GM12878 (cell line): ENCODE measurements around the gene PPFIBP1. TPM values are rescaled to one million over a fixed set of nuclear protein-coding genes. Genes with fewer than 3 reads are reported as not detected.

Source experiments
- ATAC-seq: fragments of 200-7000 bp; cut with Tn5 transposase; 3 replicates; pipeline ENCODE4 v1.9.1; 2020; ENCODE audit warnings: mild to moderate bottlenecking, moderate library complexity
- BruUV-seq: library from RNA; stranded (reverse); fragments of 400-500 nt; replicated peaks from 2 replicates; lab custom pipeline; 2021; lab: Mats Ljungman, UMichigan
- CTCF ChIA-PET: fragments of 300-600 bp; sonication (Branson Sonifier 250); formaldehyde crosslinking; extraction: SDS; loops from one replicate; lab custom pipeline; 2021; ENCODE audit warnings: inconsistent platforms; lab: Yijun Ruan, JAX
- POLR2A ChIA-PET: fragments of 350-600 bp; formaldehyde crosslinking; extraction: SDS; loops from one replicate; lab custom pipeline; 2021; ENCODE audit warnings: inconsistent platforms; lab: Charles Lee
- RAD21 ChIA-PET: fragments of 300-600 bp; sonication (Branson Sonifier 250); formaldehyde crosslinking; loops from one replicate; lab custom pipeline; 2023; ENCODE audit warnings: antibody characterized with exemption; ENCODE audit not compliant: unreplicated experiment; lab: Charles Lee
- SMC1A ChIA-PET: fragments of 300-600 bp; sonication (Branson Sonifier 250); formaldehyde crosslinking; loops from one replicate; lab custom pipeline; 2023; ENCODE audit not compliant: unreplicated experiment, uncharacterized antibody; lab: Charles Lee
- DNase-seq: peaks from one replicate; pipeline ENCODE4 v3.0.0-alpha.2; 2011; ENCODE audit warnings: low read depth, low spot score
- FAIRE-seq: peaks from 3 replicates; lab custom pipeline; 2011; peaks lifted over from hg19 to GRCh38; lab: Jason Lieb, UNC
- H2AFZ ChIP-seq: 2 replicates; pipeline ENCODE4 v1.6.0; 2011; ENCODE audit warnings: low read depth, low read length, control low read depth; ENCODE audit not compliant: control insufficient read depth
- H3K27ac ChIP-seq: 2 replicates; pipeline ENCODE4 v1.5.1; 2011; ENCODE audit warnings: control low read depth; ENCODE audit not compliant: control insufficient read depth, insufficient read depth
- H3K27me3 ChIP-seq, 2 experiments: replicated peaks in 1 of 2; 2 replicates each; pipeline versions ENCODE4 v1.6.0 to v1.6.1; 2011; ENCODE audit warnings: low read length in 1 of 2; ENCODE audit not compliant: control insufficient read depth in 2 of 2, insufficient read depth in 2 of 2
- H3K36me3 ChIP-seq, 2 experiments: 2 replicates each; pipeline ENCODE4 v1.5.1; 2011; ENCODE audit warnings: low read length in 1 of 2; ENCODE audit not compliant: control insufficient read depth in 2 of 2, insufficient read depth in 2 of 2
- H3K4me1 ChIP-seq: 2 replicates; pipeline ENCODE4 v1.6.1; 2011; ENCODE audit warnings: mild to moderate bottlenecking, low read length, moderate library complexity, mixed read lengths; ENCODE audit not compliant: control insufficient read depth, insufficient read depth
- H3K4me2 ChIP-seq: 2 replicates; pipeline ENCODE4 v1.6.0; 2011; ENCODE audit warnings: control low read depth; ENCODE audit not compliant: control insufficient read depth, insufficient read depth
- H3K4me3 ChIP-seq: fragments of 200-600 bp; sonication (generic); 2 replicates; pipeline ENCODE4 v1.5.1; 2016
- H3K79me2 ChIP-seq: 2 replicates; pipeline ENCODE4 v1.6.0; 2011; ENCODE audit warnings: low read length; ENCODE audit not compliant: control insufficient read depth, insufficient read depth
- H3K9ac ChIP-seq: 2 replicates; pipeline ENCODE4 v1.8.0; 2011; ENCODE audit warnings: low read length, control low read depth, mixed read lengths; ENCODE audit not compliant: control insufficient read depth, insufficient read depth
- H3K9me3 ChIP-seq: replicated peaks from 3 replicates; pipeline ENCODE4 v1.5.1; 2011; ENCODE audit warnings: mild to moderate bottlenecking, low read length; ENCODE audit not compliant: control insufficient read depth, insufficient read depth
- H4K20me1 ChIP-seq: 2 replicates; pipeline ENCODE4 v1.6.0; 2011; ENCODE audit not compliant: control insufficient read depth, insufficient read depth
- CHD4 ChIP-seq: fragments of 200-600 bp; sonication (generic); IDR thresholded peaks from 2 replicates; pipeline ENCODE4 v1.6.1; 2016; ENCODE audit warnings: mild to moderate bottlenecking
- E2F8 ChIP-seq: fragments of 450-650 bp; IDR thresholded peaks from 2 replicates; pipeline ENCODE4 v1.6.1; 2018; ENCODE audit warnings: mild to moderate bottlenecking, low read depth, moderate library complexity; ENCODE audit not compliant: partially characterized antibody
- HDAC6 ChIP-seq: fragments of 200-600 bp; sonication (generic); IDR thresholded peaks from one replicate; pipeline ENCODE4 v1.8.0; 2017; ENCODE audit warnings: antibody characterized with exemption; ENCODE audit not compliant: unreplicated experiment
- HDGF ChIP-seq: fragments of 450-650 bp; IDR thresholded peaks from 2 replicates; pipeline ENCODE4 v1.6.1; 2016; ENCODE audit warnings: antibody characterized with exemption
- IKZF1 ChIP-seq: fragments of 450-650 bp; conservative IDR thresholded peaks from 2 replicates; pipeline ENCODE4 v1.6.1; 2017; ENCODE audit warnings: antibody characterized with exemption, mild to moderate bottlenecking
- JUNB ChIP-seq: IDR thresholded peaks from 2 replicates; pipeline ENCODE4 v1.6.1; 2016; ENCODE audit warnings: antibody characterized with exemption, mild to moderate bottlenecking
- JUND ChIP-seq: IDR thresholded peaks from 2 replicates; pipeline ENCODE4 v1.6.1; 2012; ENCODE audit warnings: low read depth, mild to moderate bottlenecking, low read length, improper control_type of control experiment, moderate library complexity
- MEF2B ChIP-seq: fragments of 450-650 bp; IDR thresholded peaks from 2 replicates; pipeline ENCODE4 v1.6.1; 2018; ENCODE audit warnings: mild to moderate bottlenecking, moderate library complexity; ENCODE audit not compliant: partially characterized antibody, poor library complexity, severe bottlenecking
- MYC ChIP-seq: IDR thresholded peaks from 2 replicates; pipeline ENCODE4 v1.6.1; 2011; ENCODE audit warnings: mild to moderate bottlenecking, low read length, moderate library complexity, inconsistent platforms; ENCODE audit not compliant: insufficient read depth, insufficient replicate concordance, insufficient read length, severe bottlenecking
- NFIC ChIP-seq: IDR thresholded peaks from 2 replicates; pipeline ENCODE4 v1.6.1; 2012; ENCODE audit warnings: low read depth, mild to moderate bottlenecking, inconsistent platforms, low read length, moderate library complexity
- POLR2AphosphoS2 ChIP-seq: IDR thresholded peaks from 2 replicates; pipeline ENCODE4 v1.6.1; 2011; ENCODE audit warnings: low read depth, mild to moderate bottlenecking, low read length, improper control_type of control experiment, moderate library complexity
- TARDBP ChIP-seq: IDR thresholded peaks from 2 replicates; pipeline ENCODE4 v1.6.1; 2016; ENCODE audit warnings: borderline replicate concordance
- TCF3 ChIP-seq: IDR thresholded peaks from 2 replicates; pipeline ENCODE4 v1.6.1; 2012; ENCODE audit warnings: low read depth, mild to moderate bottlenecking, low read length, borderline replicate concordance; ENCODE audit not compliant: insufficient read depth
- ZBTB4 ChIP-seq: fragments of 450-650 bp; formaldehyde crosslinking; IDR thresholded peaks from 2 replicates; pipeline ENCODE4 v1.4.0; 2022; ENCODE audit warnings: mild to moderate bottlenecking, moderate library complexity
- WGBS: methylation state at CpG from one replicate; pipeline ENCODE4 v1.1.6; 2016; ENCODE audit warnings: low lambda C conversion rate; ENCODE audit not compliant: insufficient replicate concordance, insufficient coverage; ENCODE audit errors: missing lambda C conversion rate; 5-methylcytosine and 5-hydroxymethylcytosine counted together
- in situ Hi-C: fragments of 300-500 bp; cut with MboI; formaldehyde crosslinking; loops from 9 replicates; pipeline ENCODE4 v1.14.3; 2018; ENCODE audit warnings: mixed read lengths
- intact Hi-C: fragments of 100-400 bp; cut with micrococcal nuclease; formaldehyde crosslinking; loops from one replicate; pipeline ENCODE4 v1.14.2; 2022; ENCODE audit not compliant: unreplicated experiment
- polyA plus RNA-seq, 11 experiments: library from polyadenylated mRNA; depleted of rRNA in 4 of 11; unstranded in 6 of 11; stranded (reverse) in 5 of 11; fragments of >200 nt; fragmentation: Nextera tagmentation in 4 of 11; fragmentation: Illumina TruSeq in 1 of 11; extraction: Ambion mirVana in 4 of 11; extraction: Trizol in 1 of 11; gene quantifications; 1 replicate in 1 of 11; 2 replicates in 10 of 11; pipeline versions ENCODE4 v1.2.1 to v1.2.3, GENCODE V29; 2011 to 2016; ENCODE audit warnings: inconsistent platforms in 2 of 11, missing spikeins in 2 of 11, low read depth in 1 of 11
- total RNA-seq, 4 experiments: library from RNA; depleted of rRNA in 3 of 4; stranded (reverse); fragments of >200 nt in 3 of 4; fragmentation: Illumina TruSeq in 1 of 4; extraction: Trizol in 1 of 4; gene quantifications; 2 replicates each; pipeline versions ENCODE4 v1.2.1 to v1.2.3, GENCODE V29; 2013 to 2021

Gene PPFIBP1
- total and polyA plus RNA-seq, 10 of the 15 experiments (the other 5 are each of a cell fraction or from before 2014, with no cell fraction given) = 0.47 to 7.8 (median 3.6) TPM

- TF ChIP-seq HDAC6 (no peak), MEF2B (no peak), NFIC (no peak), CHD4 (no peak)
These were observed 36.1 kb downstream of the PPFIBP1 start (continued) for GRCh38 chr12:27560126-27560525.

GRCh38 chr12:27561535-27562350 is 37.7 kb downstream of the PPFIBP1 start:
- no TSS peak for BruUV-seq
- DNase-seq (no peak), ATAC-seq (peak; percentile 30; the same call in 1 of the 3 replicates), FAIRE-seq (peak; percentile 78)
- ChIA-PET SMC1A (interaction anchor here (0.6 to 0.8 kb wide), 2 partner anchors 9 to 125 kb away, joined by 3 to 4 read pairs; no protein-coding TSS in a partner anchor), CTCF (interaction anchor here (1.2 to 1.3 kb wide), 2 partner anchors 14 to 53 kb away, joined by 3 to 5 read pairs; no protein-coding TSS in a partner anchor), POLR2A (no interaction called here), RAD21 (no interaction called here)
- no peaks in the 10 kb centered on the region for H3K9me3 ChIP-seq
- no peak overlapping the region for H2AFZ ChIP-seq
- H3K27ac ChIP-seq = no peak overlapping the region
- peak overlapping the region; percentile 63; the same call in 1 of the 2 replicates for H3K4me2 ChIP-seq
- H3K36me3 ChIP-seq = no peaks in the 10 kb centered on the region
- intact Hi-C loops = no loop called here
- no peaks in the 10 kb centered on the region; the same call in 1 of the 2 replicates for H3K79me2 ChIP-seq
- H3K4me1 ChIP-seq = no peaks in the 10 kb centered on the region; the same call in 1 of the 2 replicates
- in situ Hi-C loops = no loop called here
- no peaks in the 10 kb centered on the region for H4K20me1 ChIP-seq
- H3K9ac ChIP-seq = no peak overlapping the region
- TF ChIP-seq JUNB (no peak), IKZF1 (no peak), TCF3 (no peak), MYC (no peak), E2F8 (no peak), HDGF (no peak), POLR2AphosphoS2 (no peak), TARDBP (no peak), JUND (no peak), ZBTB4 (no peak)
- no peaks in the 10 kb centered on the region for H3K27me3 ChIP-seq
- no peak overlapping the region for H3K4me3 ChIP-seq
- WGBS = 34% methylated on average over 6 of the region's 6 CpGs
